Breast epithelium (tissue), 3 donors: ENCODE results near the gene ELMO1.

ENCODE experiments used
- POLR2A ChIP-seq: fragments of 450-650 bp; IDR thresholded peaks from one replicate; pipeline ENCODE4 v1.6.1; 2016; ENCODE audit warnings: antibody characterized with exemption, mild to moderate bottlenecking, moderate library complexity
- TF ChIP-seq, protein P1 (sequence below), 3 donors: fragments of 450-650 bp; IDR thresholded peaks; one replicate each; pipeline ENCODE4 v1.5.1; 2016 to 2017; ENCODE audit warnings: antibody characterized with exemption in 3 of 3, mild to moderate bottlenecking in 3 of 3, moderate library complexity in 3 of 3

- TF ChIP-seq, protein P1, sequence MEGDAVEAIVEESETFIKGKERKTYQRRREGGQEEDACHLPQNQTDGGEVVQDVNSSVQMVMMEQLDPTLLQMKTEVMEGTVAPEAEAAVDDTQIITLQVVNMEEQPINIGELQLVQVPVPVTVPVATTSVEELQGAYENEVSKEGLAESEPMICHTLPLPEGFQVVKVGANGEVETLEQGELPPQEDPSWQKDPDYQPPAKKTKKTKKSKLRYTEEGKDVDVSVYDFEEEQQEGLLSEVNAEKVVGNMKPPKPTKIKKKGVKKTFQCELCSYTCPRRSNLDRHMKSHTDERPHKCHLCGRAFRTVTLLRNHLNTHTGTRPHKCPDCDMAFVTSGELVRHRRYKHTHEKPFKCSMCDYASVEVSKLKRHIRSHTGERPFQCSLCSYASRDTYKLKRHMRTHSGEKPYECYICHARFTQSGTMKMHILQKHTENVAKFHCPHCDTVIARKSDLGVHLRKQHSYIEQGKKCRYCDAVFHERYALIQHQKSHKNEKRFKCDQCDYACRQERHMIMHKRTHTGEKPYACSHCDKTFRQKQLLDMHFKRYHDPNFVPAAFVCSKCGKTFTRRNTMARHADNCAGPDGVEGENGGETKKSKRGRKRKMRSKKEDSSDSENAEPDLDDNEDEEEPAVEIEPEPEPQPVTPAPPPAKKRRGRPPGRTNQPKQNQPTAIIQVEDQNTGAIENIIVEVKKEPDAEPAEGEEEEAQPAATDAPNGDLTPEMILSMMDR (IDR thresholded peaks at IDR 0.05): no peak
- TF ChIP-seq POLR2A: no peak
These were observed 45.1 kb upstream of the ELMO1 start for GRCh38 chr7:37493810-37494209.
